Naive B cell (primary cell): Measurements from ENCODE around the gene FAM110A. TPM values are rescaled to one million over a fixed set of nuclear protein-coding genes. Genes with fewer than 3 reads are reported as not detected.
"Not testable (repeated sequence)": the region's sequence is repeated elsewhere in the genome, so short reads cannot be mapped to it uniquely, and the experiment has no call there.

Experiments used
- ATAC-seq, 2 donors: fragments of 150-1000 bp; cut with Tn5 transposase; 2 replicates each; pipeline ENCODE4 v1.10.0; 2021; ENCODE audit warnings: low read depth in 2 of 2, mild to moderate bottlenecking in 2 of 2, moderate library complexity in 2 of 2
- DNase-seq: peaks from one replicate; pipeline ENCODE4 v3.0.0; 2022
- H3K27ac Mint-ChIP-seq, 6 donors: one replicate each; pipeline ENCODE4 v1.8.0; 2020 to 2022; ENCODE audit warnings: mild to moderate bottlenecking in 6 of 6, mixed read lengths in 6 of 6, moderate library complexity in 5 of 6, inconsistent platforms in 2 of 6
- H3K27me3 Mint-ChIP-seq, 3 donors: one replicate each; pipeline ENCODE4 v1.8.0; 2021 to 2022; ENCODE audit warnings: mixed read lengths in 3 of 3, mild to moderate bottlenecking in 1 of 3
- H3K36me3 Mint-ChIP-seq, 2 donors: one replicate each; pipeline ENCODE4 v1.8.0; 2020 to 2022; ENCODE audit warnings: mixed read lengths in 2 of 2, inconsistent platforms in 1 of 2, mild to moderate bottlenecking in 1 of 2
- H3K4me1 Mint-ChIP-seq, 3 donors: one replicate each; pipeline ENCODE4 v1.8.0; 2020 to 2022; ENCODE audit warnings: mixed read lengths in 3 of 3, inconsistent platforms in 1 of 3, mild to moderate bottlenecking in 1 of 3, moderate library complexity in 1 of 3
- H3K4me3 Mint-ChIP-seq, 8 donors: one replicate each; pipeline ENCODE4 v1.8.0; 2020 to 2022; ENCODE audit warnings: mild to moderate bottlenecking in 8 of 8, mixed read lengths in 8 of 8, moderate library complexity in 8 of 8, inconsistent platforms in 2 of 8
- H3K9me3 Mint-ChIP-seq, 7 donors: one replicate each; pipeline ENCODE4 v1.8.0; 2020 to 2022; ENCODE audit warnings: mixed read lengths in 7 of 7, mild to moderate bottlenecking in 5 of 7, inconsistent platforms in 2 of 7, moderate library complexity in 1 of 7
- polyA plus RNA-seq, 6 donors: library from polyadenylated mRNA; unstranded; fragments of 300-500 nt; fragmentation: Illumina TruSeq; gene quantifications; one replicate each; pipeline ENCODE4 v1.2.3, GENCODE V29; 2021; ENCODE audit warnings: low read depth in 6 of 6

FAM110A gene
- polyA plus RNA-seq, 6 donors from 2014 or later, result 8.9 to 18.9 (median 12.4) TPM

DNA sequence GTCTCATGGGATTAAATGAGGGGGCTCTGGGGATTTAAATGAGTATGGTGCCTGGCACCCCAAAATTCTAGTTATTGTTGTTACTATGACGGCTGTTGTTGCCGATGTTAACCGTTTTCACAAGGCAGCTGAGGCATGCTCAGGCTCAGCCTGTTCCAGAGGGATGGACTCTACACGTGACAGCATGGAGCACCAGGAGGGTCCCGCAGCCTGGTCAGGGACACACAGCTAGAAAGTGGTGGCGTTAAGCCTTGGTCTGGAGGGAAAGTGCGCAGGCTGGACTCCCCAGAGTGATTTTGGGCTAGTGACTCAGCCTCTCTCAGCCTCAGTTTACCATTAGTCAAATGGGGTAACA, 7.0 kb downstream of the FAM110A start:
- Mint-ChIP-seq H3K27ac (peak overlapping the region in 2 of 6 donors; percentile 12 to 15), H3K9me3 (peaks cover 0 to 5% (median 0%) of the 10 kb centered on the region in 7 donors), H3K4me3 (peak overlapping the region; percentile 20 to 73 (median 68)), H3K27me3 (peaks cover 0 to 9% (median 4%) of the 10 kb centered on the region in 3 donors), H3K4me1 (peaks cover 38 to 58% (median 51%) of the 10 kb centered on the region in 3 donors), H3K36me3 (peaks cover 6 to 8% of the 10 kb centered on the region in 2 donors)
- DNase-seq, result no peak
- no peak for ATAC-seq

DNA sequence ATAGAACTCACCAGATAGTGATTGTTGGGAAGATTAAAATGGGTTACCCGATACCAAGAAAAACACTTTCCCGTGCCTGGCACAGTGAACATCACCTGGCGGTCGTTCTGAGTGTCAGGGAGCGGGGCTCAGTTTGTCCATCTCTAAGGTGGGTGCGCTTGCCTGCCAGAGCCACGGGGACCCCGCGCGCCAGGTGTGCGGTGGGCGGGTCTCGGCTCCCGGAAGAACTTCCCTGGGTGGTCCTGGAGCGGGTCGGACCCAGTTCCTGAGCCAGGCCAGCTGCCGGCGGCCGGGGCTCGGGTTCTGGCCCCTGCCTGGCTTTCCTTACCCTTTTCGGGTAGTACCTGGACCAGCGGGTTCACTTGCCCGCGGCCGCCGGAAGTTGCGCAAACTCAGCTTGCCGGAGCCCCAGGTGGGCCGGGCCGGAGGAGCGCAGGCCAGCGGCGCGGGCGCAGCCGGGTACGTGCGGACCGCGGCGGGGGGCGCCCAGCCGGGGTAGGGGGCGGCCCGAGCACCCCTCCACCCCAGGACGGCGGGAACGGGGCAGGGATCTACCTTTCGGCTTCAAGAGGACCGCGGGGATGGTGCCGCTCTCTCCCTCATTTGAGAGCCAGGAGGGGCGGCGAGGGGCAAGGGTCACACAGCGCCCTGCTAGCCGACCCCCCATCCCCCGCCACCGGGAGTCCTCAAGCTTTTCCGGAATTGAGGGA, 7.5 kb downstream of the FAM110A start:
- ATAC-seq, result no peak
- H3K4me3 Mint-ChIP-seq, result peak overlapping the region in 7 of 8 donors; percentile 47 to 80 (median 69)
- peaks cover 0 to 9% (median 4%) of the 10 kb centered on the region in 3 donors for H3K27me3 Mint-ChIP-seq
- peak overlapping the region in 1 of 6 donors; percentile 15 for H3K27ac Mint-ChIP-seq
- H3K36me3 Mint-ChIP-seq, result peaks cover 6 to 8% of the 10 kb centered on the region in 2 donors
- peaks cover 0 to 5% (median 0%) of the 10 kb centered on the region in 7 donors for H3K9me3 Mint-ChIP-seq
- DNase-seq, result no peak
- H3K4me1 Mint-ChIP-seq, result peaks cover 38 to 58% (median 51%) of the 10 kb centered on the region in 3 donors

DNA sequence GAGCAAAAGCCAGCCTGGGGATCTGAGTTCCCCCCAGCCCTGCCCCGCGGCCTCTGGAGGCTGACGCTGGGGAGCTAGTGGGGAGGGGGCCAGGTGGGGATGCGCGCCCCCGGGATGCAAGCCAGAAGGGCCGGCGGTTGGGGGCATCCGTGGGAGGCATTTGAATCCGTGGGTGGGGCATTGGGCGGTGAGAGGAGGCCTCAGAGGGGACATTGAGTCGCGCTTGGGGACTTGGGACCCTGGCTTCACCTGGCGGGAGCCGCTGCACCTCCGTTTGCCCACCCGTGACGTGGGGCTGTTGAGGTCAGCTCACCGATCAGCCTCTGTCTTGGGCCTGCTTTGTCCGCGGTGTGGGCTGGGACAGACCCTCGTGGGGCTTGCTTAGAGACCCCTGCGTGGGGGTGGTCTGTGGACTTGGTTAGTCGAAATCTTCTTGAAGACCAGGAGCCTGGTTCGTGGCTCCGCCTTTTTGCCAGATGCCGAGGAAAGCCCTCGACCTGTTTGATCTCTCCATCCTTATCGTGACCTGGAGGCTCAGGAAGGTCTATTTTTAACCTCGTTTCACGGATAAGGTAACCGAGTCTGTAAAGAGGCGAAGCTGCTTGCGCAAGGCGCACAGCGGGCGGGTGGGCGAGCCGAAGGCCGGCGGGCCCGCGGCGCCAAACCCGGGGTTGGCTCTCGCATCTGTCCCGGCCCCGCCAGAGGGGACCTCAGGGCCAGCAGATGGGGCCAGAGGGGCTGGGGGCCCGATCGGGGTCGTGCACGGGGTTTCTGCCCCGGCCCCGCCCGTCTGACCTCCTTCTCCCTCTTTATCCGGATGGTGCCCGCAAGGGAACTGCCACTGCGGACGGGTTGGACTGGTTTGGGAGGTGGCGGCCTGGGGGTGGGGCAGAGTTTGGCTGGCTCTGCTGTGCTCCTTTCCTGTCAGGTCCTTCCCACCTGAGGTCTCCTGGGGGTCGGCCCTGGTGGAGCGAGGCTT, 8.3 kb downstream of the FAM110A start:
- H3K27ac Mint-ChIP-seq, result no peak overlapping the region
- H3K4me3 Mint-ChIP-seq, result peak overlapping the region; percentile 42 to 84 (median 70)
- H3K27me3 Mint-ChIP-seq, result peaks cover 0 to 9% (median 4%) of the 10 kb centered on the region in 3 donors
- no peak for ATAC-seq
- H3K4me1 Mint-ChIP-seq, result peaks cover 38 to 60% (median 51%) of the 10 kb centered on the region in 3 donors
- no peak for DNase-seq
- peaks cover 0 to 5% (median 0%) of the 10 kb centered on the region in 7 donors for H3K9me3 Mint-ChIP-seq
- H3K36me3 Mint-ChIP-seq, result peaks cover 6 to 8% of the 10 kb centered on the region in 2 donors

DNA sequence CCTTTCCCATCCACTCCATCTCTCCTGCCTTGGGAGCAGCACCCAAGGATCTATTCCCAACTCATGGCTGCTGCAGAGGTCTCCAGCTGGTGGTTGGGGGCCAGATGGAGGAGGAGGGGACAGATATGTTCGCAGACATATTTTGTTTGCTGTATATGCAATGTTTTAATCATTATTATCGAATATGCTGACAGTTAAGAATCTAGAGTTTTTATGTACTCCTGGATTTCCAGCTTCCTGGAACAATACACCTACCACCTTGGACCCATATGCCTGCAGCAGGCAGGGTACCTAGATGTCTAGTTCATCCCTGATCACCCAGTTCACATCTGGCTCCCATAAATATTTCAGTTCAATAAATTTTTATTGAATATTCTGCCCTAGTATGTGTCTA, 9.0 kb downstream of the FAM110A start:
- H3K9me3 Mint-ChIP-seq, result peaks cover 0 to 4% (median 0%) of the 10 kb centered on the region in 7 donors
- ATAC-seq (no peak), DNase-seq (no peak)
- no peak overlapping the region for H3K27ac Mint-ChIP-seq
- peak overlapping the region in 7 of 8 donors; percentile 1 to 69 (median 32) for H3K4me3 Mint-ChIP-seq
- peaks cover 3% of the 10 kb centered on the region in 2 donors for H3K36me3 Mint-ChIP-seq
- peaks cover 39 to 60% (median 54%) of the 10 kb centered on the region in 3 donors for H3K4me1 Mint-ChIP-seq
- H3K27me3 Mint-ChIP-seq, result peaks cover 0 to 9% (median 4%) of the 10 kb centered on the region in 3 donors

DNA sequence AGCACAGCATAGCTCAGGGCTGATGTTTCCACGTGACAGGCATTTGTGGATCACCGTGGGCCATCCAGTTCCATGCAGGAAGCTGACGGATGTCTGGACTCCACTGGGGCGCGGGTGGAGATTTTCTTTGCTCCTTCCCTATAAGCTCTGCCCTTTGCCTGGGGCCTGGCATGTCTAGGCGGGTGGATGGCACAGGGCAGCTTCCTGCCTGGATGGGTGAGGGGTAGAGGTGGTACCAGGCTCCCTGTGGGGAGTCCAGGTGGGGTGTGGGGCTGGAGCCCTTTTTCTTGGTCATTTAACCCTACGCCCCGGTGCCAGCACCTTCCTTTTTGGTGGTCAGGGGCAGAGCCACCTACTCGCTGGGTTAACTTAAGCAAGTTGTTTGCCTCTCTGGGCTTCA, 10.4 kb downstream of the FAM110A start:
- ATAC-seq (no peak), DNase-seq (no peak)
- H3K9me3 Mint-ChIP-seq, result peaks cover 0 to 1% (median 0%) of the 10 kb centered on the region in 7 donors
- peak overlapping the region in 4 of 8 donors; percentile 86 to 92 (median 89) for H3K4me3 Mint-ChIP-seq
- H3K27ac Mint-ChIP-seq, result peak overlapping the region in 3 of 6 donors; percentile 76 to 90 (median 84)
- H3K4me1 Mint-ChIP-seq, result peaks cover 38 to 57% (median 51%) of the 10 kb centered on the region in 3 donors
- H3K27me3 Mint-ChIP-seq, result peaks cover 0 to 9% (median 4%) of the 10 kb centered on the region in 3 donors
- no peaks in the 10 kb centered on the region for H3K36me3 Mint-ChIP-seq

DNA sequence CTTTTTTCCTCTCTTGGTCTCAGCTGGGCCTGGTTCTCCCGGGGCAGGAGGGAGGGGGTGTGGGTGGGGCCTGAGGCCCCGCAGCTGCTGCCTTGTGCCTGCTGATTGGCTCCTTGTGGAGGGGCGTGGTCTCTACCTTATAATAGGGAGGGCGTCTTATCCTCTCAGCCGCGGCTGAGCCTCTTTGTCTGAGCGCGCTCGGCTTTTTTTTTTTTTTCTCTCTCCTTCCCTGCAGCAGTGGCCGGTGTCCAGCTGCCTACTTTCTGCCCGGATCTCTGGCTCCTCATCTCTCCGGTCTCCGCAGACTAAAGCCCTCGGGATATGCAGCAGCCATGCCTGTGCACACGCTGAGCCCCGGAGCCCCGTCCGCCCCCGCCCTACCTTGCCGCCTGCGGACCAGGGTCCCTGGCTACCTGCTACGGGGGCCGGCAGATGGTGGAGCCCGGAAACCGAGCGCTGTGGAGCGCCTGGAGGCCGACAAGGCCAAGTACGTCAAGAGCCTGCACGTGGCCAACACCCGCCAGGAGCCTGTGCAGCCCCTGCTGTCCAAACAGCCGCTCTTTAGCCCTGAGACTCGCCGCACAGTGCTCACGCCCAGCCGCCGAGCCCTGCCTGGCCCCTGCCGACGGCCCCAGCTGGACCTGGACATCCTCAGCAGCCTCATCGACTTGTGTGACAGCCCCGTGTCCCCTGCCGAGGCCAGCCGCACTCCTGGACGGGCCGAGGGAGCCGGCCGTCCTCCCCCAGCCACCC, 11.1 kb downstream of the FAM110A start:
- H3K4me3 Mint-ChIP-seq, result peak overlapping the region; percentile 83 to 95 (median 90)
- DNase-seq, result peak; percentile 82
- H3K4me1 Mint-ChIP-seq, result peaks cover 38 to 57% (median 51%) of the 10 kb centered on the region in 3 donors
- ATAC-seq, result peak; percentile 92 to 93
- no peaks in the 10 kb centered on the region for H3K36me3 Mint-ChIP-seq
- H3K27me3 Mint-ChIP-seq, result peaks cover 0 to 9% (median 4%) of the 10 kb centered on the region in 3 donors
- no peaks in the 10 kb centered on the region for H3K9me3 Mint-ChIP-seq
- H3K27ac Mint-ChIP-seq, result peak overlapping the region; percentile 11 to 93 (median 80)

DNA sequence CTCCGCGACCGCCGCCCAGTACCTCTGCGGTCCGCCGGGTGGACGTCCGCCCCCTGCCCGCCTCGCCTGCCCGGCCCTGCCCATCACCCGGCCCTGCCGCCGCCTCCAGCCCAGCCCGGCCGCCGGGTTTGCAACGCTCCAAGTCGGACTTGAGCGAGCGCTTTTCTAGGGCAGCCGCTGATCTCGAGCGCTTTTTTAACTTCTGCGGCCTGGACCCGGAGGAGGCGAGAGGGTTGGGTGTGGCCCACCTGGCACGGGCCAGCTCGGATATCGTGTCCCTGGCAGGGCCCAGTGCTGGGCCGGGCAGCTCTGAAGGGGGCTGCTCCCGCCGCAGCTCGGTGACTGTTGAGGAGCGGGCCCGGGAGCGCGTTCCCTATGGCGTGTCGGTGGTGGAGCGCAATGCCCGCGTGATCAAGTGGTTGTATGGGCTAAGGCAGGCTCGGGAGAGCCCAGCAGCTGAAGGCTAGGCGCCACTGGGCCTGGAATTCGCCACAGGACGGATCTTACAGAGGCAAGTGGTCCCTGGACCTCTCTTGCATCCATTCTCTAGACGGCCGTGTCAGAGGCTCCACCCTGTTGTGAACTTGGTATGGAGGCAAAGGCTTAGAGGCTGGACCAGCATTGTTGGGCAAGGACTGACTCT, 11.8 kb downstream of the FAM110A start:
- Mint-ChIP-seq H3K4me3 (peak overlapping the region; percentile 83 to 92 (median 89)), H3K27me3 (peaks cover 0 to 8% (median 4%) of the 10 kb centered on the region in 3 donors), H3K4me1 (peaks cover 34 to 53% (median 51%) of the 10 kb centered on the region in 3 donors), H3K27ac (peak overlapping the region in 4 of 6 donors; percentile 62 to 97 (median 74)), H3K36me3 (no peaks in the 10 kb centered on the region), H3K9me3 (no peaks in the 10 kb centered on the region)
- DNase-seq (no peak), ATAC-seq (no peak)

- Mint-ChIP-seq H3K27ac (peak overlapping the region; percentile 86 to 99 (median 96)), H3K4me3 (peak overlapping the region; percentile 83 to 92 (median 89)), H3K36me3 (no peaks in the 10 kb centered on the region), H3K27me3 (peaks cover 0 to 5% (median 4%) of the 10 kb centered on the region in 3 donors), H3K9me3 (no peaks in the 10 kb centered on the region), H3K4me1 (peaks cover 37 to 50% (median 46%) of the 10 kb centered on the region in 3 donors)
- ATAC-seq, result peak in 1 of 2 donors; percentile 2
- no peak for DNase-seq
These were observed 12.7 kb downstream of the FAM110A start for GRCh38 chr20:845941-846893.

DNA sequence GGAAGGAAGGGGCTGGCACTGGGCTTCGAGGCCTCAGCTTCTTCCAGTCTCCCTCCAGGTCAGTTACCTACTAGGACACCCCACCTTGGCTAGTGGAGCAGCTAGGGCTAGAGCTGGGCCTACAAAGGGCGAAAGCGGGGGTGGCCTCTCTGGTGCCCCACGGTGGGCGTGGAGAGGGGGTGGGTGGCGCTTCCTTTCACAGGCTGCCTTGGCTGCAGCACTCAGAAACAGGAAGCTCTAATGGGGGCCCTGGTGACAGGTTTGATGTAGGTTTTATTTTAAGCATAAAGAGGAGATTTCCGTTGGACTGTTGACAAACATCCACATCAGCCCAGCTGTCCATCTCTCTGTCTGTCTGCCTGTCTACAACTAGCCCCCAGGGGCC, 13.4 kb downstream of the FAM110A start:
- Mint-ChIP-seq H3K4me3 (peak overlapping the region; percentile 83 to 92 (median 89)), H3K36me3 (no peaks in the 10 kb centered on the region), H3K4me1 (peaks cover 40 to 48% (median 42%) of the 10 kb centered on the region in 3 donors), H3K27ac (peak overlapping the region; percentile 87 to 99 (median 97)), H3K27me3 (peaks cover 0 to 4% (median 1%) of the 10 kb centered on the region in 3 donors), H3K9me3 (no peaks in the 10 kb centered on the region)
- ATAC-seq, result peak; percentile 62
- peak; percentile 71 for DNase-seq

DNA sequence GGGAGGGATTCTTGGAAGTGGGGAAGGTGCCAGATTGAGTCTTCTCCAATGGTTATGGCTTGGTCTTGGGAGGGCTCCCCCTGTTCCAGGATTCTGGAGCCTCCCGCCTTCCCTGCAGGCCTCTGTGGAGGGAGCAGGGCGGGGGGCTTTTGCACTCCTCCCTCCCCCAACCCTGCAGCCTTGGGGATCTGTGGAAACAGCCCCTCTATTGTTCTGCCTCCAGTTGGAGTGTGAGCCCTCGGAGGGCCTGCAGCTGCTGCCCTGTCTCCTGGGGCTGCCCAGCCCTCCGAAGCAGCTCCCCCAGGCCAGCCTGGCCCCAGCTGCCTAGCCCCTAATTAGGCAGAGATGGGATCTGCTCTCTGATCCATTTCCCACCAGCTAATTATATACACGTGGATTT, 14.7 kb downstream of the FAM110A start:
- H3K27ac Mint-ChIP-seq, result peak overlapping the region in 3 of 6 donors; percentile 81 to 97 (median 87)
- ATAC-seq (no peak), DNase-seq (no peak)
- peaks cover 0 to 4% of the 10 kb centered on the region in 2 donors for H3K36me3 Mint-ChIP-seq
- peaks cover 0 to 4% (median 0%) of the 10 kb centered on the region in 3 donors for H3K27me3 Mint-ChIP-seq
- no peak overlapping the region for H3K4me3 Mint-ChIP-seq
- no peaks in the 10 kb centered on the region for H3K9me3 Mint-ChIP-seq
- peaks cover 40 to 42% (median 41%) of the 10 kb centered on the region in 3 donors for H3K4me1 Mint-ChIP-seq

DNA sequence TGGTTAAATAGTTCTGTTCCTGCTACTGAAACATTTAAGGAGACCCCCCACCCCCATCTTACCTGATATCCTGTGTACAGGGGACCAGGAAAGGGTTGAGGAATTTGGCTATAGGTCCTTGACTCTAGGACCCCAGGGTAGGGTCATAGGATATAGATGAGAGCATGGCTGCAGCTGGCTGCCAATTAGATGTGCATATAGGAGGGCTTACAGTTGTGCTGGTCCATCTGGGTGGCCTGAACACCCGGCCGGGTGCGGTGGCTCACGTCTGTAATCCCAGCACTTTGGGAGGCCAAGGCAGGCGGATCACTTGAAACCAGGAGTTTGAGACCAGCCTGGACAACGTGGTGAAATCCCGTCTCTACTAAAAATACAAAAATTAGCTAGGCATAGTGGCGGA, 15.2 kb downstream of the FAM110A start:
- not testable (repeated sequence) for DNase-seq, H3K9me3 Mint-ChIP-seq, ATAC-seq, H3K27me3 Mint-ChIP-seq, H3K36me3 Mint-ChIP-seq, H3K4me3 Mint-ChIP-seq
- H3K27ac Mint-ChIP-seq, result peak overlapping the region in 1 of 6 donors; percentile 64
- peaks cover 39 to 45% (median 41%) of the 10 kb centered on the region in 3 donors for H3K4me1 Mint-ChIP-seq
